Measurements from ENCODE around the gene TMEM200B. TPM values are rescaled to one million over a fixed set of nuclear protein-coding genes. Genes with fewer than 3 reads are reported as not detected.

Gene TMEM200B
- total and polyA plus RNA-seq, 2 experiments from 2014 or later = 5.1 to 20.4 TPM

DNA sequence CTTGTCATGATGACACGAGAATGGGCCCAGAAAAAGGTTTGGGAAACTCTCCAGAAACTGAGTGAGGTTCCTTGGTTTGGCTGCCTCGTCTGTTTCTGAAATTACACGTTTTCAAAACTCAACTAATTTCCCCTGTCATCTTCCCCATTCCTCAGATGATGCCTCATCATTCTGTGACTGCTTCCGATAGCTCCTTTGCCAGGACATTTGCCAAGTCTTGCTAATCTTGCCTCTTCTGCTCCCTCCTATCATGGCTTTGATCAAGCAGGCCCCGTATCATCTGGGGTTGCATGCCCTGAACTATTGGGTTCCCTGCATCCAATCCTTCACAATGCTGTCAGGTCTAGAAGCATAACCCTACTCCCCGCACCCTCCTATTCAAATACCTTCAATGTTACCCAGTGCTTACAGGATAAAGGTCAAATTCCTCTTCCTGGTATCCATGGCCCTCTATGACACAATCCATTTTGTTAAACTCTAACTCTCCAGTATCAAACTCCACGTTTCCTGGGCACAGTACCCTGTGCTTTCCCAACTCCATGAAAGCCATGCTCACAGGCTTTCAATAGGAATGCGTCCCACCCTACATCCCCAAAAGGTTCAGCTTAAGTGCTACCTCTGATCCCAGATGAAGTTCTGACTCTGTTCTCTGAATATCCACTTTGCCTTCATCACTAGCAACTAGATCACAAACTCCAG is 22.2 kb upstream of the TMEM200B start:
- Histone ChIP-seq H3K27me3 (replicated peaks; ENCODE audit: insufficient read depth) (no peaks in the 10 kb centered on the region), H3K9me2 (ENCODE audit: insufficient read depth) (no peaks in the 10 kb centered on the region), H4K20me1 (ENCODE audit: insufficient read depth) (0 out of 2 replicates have a peak, but pooled peaks cover 1% of the 10 kb centered on the region), H3K9me3 (ENCODE audit: low read depth) (no peaks in the 10 kb centered on the region), H2AFZ (no peak overlapping the region), H3K27ac (peak overlapping the region; percentile 94), H3F3A (ENCODE audit: insufficient read depth) (peaks cover 48% of the 10 kb centered on the region), H3K79me2 (ENCODE audit: insufficient read depth) (peaks cover 29% of the 10 kb centered on the region), H3K9ac (peak overlapping the region; percentile 66), H3K4me2 (ENCODE audit: unreplicated experiment) (peak overlapping the region; percentile 44), H3K36me3 (ENCODE audit: low read depth) (peaks cover 31% of the 10 kb centered on the region), H3K4me1 (ENCODE audit: insufficient read depth) (peaks cover 26% of the 10 kb centered on the region), H3K4me3 (peak overlapping the region; percentile 11; the same call in 1 of the 2 replicates)
- TF ChIP-seq EZH2 (IDR thresholded peaks at IDR 0.05; ENCODE audit: insufficient read depth, poor library complexity, severe bottlenecking) = no peak
- no peak for TF ChIP-seq EZH2phosphoT487 (IDR thresholded peaks at IDR 0.05; ENCODE audit: insufficient read depth, low read depth)
- peak; percentile 95 for DNase-seq
- in situ Hi-C loops (cut with MboI) = no loop called here
- WGBS, 2 experiments (ENCODE audit: low coverage in 1 of 2, low lambda C conversion rate in 2 of 2, missing lambda C conversion rate in 2 of 2) = 19 to 20% methylated on average over 8 of the region's 8 CpGs

DNA sequence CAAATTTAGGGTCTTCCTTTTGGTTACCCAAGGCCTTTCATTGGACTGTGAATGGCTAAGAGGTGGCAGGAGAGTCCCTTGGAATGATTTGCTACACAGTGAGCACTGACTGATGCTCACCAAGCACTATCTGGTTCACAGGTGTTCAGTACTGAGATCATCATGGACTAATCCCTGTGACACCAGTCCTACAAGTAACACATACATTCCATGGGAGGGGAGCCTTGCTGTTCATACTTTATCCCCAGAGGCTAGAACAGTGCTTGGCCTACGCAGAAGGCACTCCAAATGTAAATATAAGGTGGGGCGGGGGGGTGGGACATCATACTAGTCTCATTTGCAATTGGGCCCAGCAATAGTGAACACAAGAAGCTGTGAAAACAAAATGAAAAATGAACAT is 20.5 kb upstream of the TMEM200B start:
- Histone ChIP-seq H3K4me2 (ENCODE audit: unreplicated experiment) (no peak overlapping the region), H3K79me2 (ENCODE audit: insufficient read depth) (peaks cover 17% of the 10 kb centered on the region; the same call in 1 of the 2 replicates), H3K4me1 (ENCODE audit: insufficient read depth) (peaks cover 26% of the 10 kb centered on the region), H2AFZ (no peak overlapping the region), H3K9me3 (ENCODE audit: low read depth) (no peaks in the 10 kb centered on the region), H4K20me1 (ENCODE audit: insufficient read depth) (no peaks in the 10 kb centered on the region), H3K9ac (no peak overlapping the region), H3K36me3 (ENCODE audit: low read depth) (peaks cover 25% of the 10 kb centered on the region), H3F3A (ENCODE audit: insufficient read depth) (peaks cover 35% of the 10 kb centered on the region), H3K4me3 (no peak overlapping the region), H3K27me3 (replicated peaks; ENCODE audit: insufficient read depth) (no peaks in the 10 kb centered on the region), H3K27ac (no peak overlapping the region), H3K9me2 (ENCODE audit: insufficient read depth) (no peaks in the 10 kb centered on the region)
- no peak for DNase-seq
- WGBS, 2 experiments (ENCODE audit: low coverage in 1 of 2, low lambda C conversion rate in 2 of 2, missing lambda C conversion rate in 2 of 2) = 98 to 100% methylated on average over 2 of the region's 2 CpGs
- in situ Hi-C loops (cut with MboI) = no loop called here
- TF ChIP-seq EZH2phosphoT487 (IDR thresholded peaks at IDR 0.05; ENCODE audit: insufficient read depth, low read depth) (no peak), EZH2 (IDR thresholded peaks at IDR 0.05; ENCODE audit: insufficient read depth, poor library complexity, severe bottlenecking) (no peak)

DNA sequence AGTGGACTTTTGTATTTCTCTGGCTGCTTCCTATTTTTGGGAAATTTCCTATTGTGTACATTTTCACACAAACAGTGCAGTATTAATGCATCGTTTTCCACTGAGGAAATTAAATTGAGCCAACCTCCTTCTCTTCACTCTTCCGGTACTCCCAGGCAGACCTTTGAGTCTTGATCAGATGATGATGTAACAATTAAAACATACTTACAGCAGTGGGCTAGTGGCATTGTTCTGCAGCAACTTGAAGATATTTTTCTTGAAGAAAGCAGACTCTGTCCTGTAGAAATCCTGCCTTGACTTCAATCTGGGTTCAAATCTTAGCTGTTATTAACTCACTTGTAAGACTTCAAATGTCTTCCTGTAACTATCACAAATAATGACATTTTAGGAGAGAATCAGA is 19.0 kb upstream of the TMEM200B start:
- in situ Hi-C loops (cut with MboI) = no loop called here
- TF ChIP-seq EZH2phosphoT487 (IDR thresholded peaks at IDR 0.05; ENCODE audit: insufficient read depth, low read depth) = no peak
- no peak for TF ChIP-seq EZH2 (IDR thresholded peaks at IDR 0.05; ENCODE audit: insufficient read depth, poor library complexity, severe bottlenecking)
- no peaks in the 10 kb centered on the region for H3K9me3 ChIP-seq (ENCODE audit: low read depth)

DNA sequence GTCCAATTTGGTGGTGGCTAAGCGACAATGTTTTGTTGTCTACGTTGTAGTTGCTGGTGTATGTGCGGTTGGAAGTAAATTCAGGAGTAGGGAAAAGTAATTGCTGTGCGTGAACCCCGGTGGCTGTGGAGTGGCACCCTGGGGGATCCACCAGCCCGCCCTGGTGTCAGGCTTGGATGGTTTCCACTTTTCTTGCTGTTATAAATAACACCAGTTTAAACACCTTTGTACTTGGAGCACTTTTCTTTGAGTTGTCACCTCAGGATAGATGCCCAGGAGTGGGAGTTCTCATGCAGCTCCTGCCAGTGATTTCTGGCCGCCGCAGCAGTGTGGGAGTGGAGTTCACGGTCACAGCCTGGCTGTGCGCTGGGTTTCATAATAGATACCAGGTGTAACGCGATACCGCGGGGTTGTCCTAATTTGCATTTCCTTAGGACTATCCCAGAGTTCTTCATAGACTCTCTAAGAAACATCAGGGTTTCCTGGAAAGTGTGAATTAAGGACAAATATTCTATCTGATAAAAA is 12.8 kb upstream of the TMEM200B start:
- no peaks in the 10 kb centered on the region for H3K9me2 ChIP-seq (ENCODE audit: insufficient read depth)
- H3K79me2 ChIP-seq (ENCODE audit: insufficient read depth) = no peaks in the 10 kb centered on the region
- H3K27me3 ChIP-seq (replicated peaks; ENCODE audit: insufficient read depth) = no peaks in the 10 kb centered on the region
- no peaks in the 10 kb centered on the region for H4K20me1 ChIP-seq (ENCODE audit: insufficient read depth)
- H3K27ac ChIP-seq = no peak overlapping the region
- H3K4me2 ChIP-seq (ENCODE audit: unreplicated experiment) = peak overlapping the region; percentile 49
- peaks cover 7% of the 10 kb centered on the region; the same call in 1 of the 2 replicates for H3K4me1 ChIP-seq (ENCODE audit: insufficient read depth)
- no peak overlapping the region for H3K4me3 ChIP-seq
- H3K9me3 ChIP-seq (ENCODE audit: low read depth) = no peaks in the 10 kb centered on the region
- 7 to 11% methylated on average over 14 of the region's 14 CpGs for WGBS, 2 experiments (ENCODE audit: low coverage in 1 of 2, low lambda C conversion rate in 2 of 2, missing lambda C conversion rate in 2 of 2)
- no peaks in the 10 kb centered on the region for H3F3A ChIP-seq (ENCODE audit: insufficient read depth)
- peak; percentile 71 for DNase-seq
- H2AFZ ChIP-seq = no peak overlapping the region
- no peaks in the 10 kb centered on the region for H3K36me3 ChIP-seq (ENCODE audit: low read depth)
- TF ChIP-seq EZH2phosphoT487 (IDR thresholded peaks at IDR 0.05; ENCODE audit: insufficient read depth, low read depth) = no peak
- TF ChIP-seq EZH2 (IDR thresholded peaks at IDR 0.05; ENCODE audit: insufficient read depth, poor library complexity, severe bottlenecking) = no peak
- H3K9ac ChIP-seq = no peak overlapping the region
- in situ Hi-C loops (cut with MboI) = no loop called here

More for the DNA sequence above, 19.0 kb upstream of the TMEM200B start:
- no peak overlapping the region for H3K9ac ChIP-seq
- H3K27me3 ChIP-seq (replicated peaks; ENCODE audit: insufficient read depth) = no peaks in the 10 kb centered on the region
- peaks cover 11% of the 10 kb centered on the region; the same call in 1 of the 2 replicates for H3K79me2 ChIP-seq (ENCODE audit: insufficient read depth)
- no peak overlapping the region for H2AFZ ChIP-seq
- H3K4me3 ChIP-seq = no peak overlapping the region
- H3K36me3 ChIP-seq (ENCODE audit: low read depth) = peaks cover 10% of the 10 kb centered on the region
- H4K20me1 ChIP-seq (ENCODE audit: insufficient read depth) = no peaks in the 10 kb centered on the region
- WGBS, 2 experiments (ENCODE audit: low coverage in 1 of 2, low lambda C conversion rate in 2 of 2, missing lambda C conversion rate in 2 of 2) = 56 to 66% methylated on average over 2 of the region's 2 CpGs
- no peak for DNase-seq
- H3K4me1 ChIP-seq (ENCODE audit: insufficient read depth) = peaks cover 23% of the 10 kb centered on the region
- no peaks in the 10 kb centered on the region for H3K9me2 ChIP-seq (ENCODE audit: insufficient read depth)
- H3K27ac ChIP-seq = no peak overlapping the region
- H3K4me2 ChIP-seq (ENCODE audit: unreplicated experiment) = no peak overlapping the region
- peaks cover 21% of the 10 kb centered on the region for H3F3A ChIP-seq (ENCODE audit: insufficient read depth)
